K562 (cell line): Measurements from ENCODE around the gene UBN2. TPM values are rescaled to one million over a fixed set of nuclear protein-coding genes. Genes with fewer than 3 reads are reported as not detected.

Source experiments
- ADNP ChIP-seq: fragments of 200-800 bp; sonication (Bioruptor generic); IDR thresholded peaks from 2 replicates; pipeline ENCODE4 v1.6.1; 2016; ENCODE audit warnings: missing genetic modification characterization, missing compliant biosample characterization
- BMI1 ChIP-seq: fragments of 150-350 bp; IDR thresholded peaks from 2 replicates; pipeline ENCODE4 v1.6.1; 2014; ENCODE audit warnings: low read length
- ETV1 ChIP-seq: fragments of 450-650 bp; conservative IDR thresholded peaks from 2 replicates; pipeline ENCODE4 v1.6.1; 2016; ENCODE audit warnings: missing genetic modification characterization, control low read depth, low read depth, missing compliant biosample characterization
- GABPA ChIP-seq: fragments of 200-800 bp; sonication (Bioruptor generic); conservative IDR thresholded peaks from 2 replicates; pipeline ENCODE4 v1.6.1; 2016; ENCODE audit warnings: low read depth, missing genetic modification characterization, missing compliant biosample characterization
- MAZ ChIP-seq, 2 experiments: fragments of 450-650 bp in 1 of 2; sonication (generic) in 1 of 2; formaldehyde crosslinking; IDR thresholded peaks in 1 of 2; conservative IDR thresholded peaks in 1 of 2; 2 replicates each; pipeline versions ENCODE4 v1.4.0 to v1.5.0; 2020; ENCODE audit warnings: mild to moderate bottlenecking in 1 of 2, missing genetic modification reagents in 1 of 2
- MTF1 ChIP-seq: fragments of 250-450 bp; sonication (Bioruptor Pico); IDR thresholded peaks from 2 replicates; pipeline ENCODE4 v1.9.0; 2021; ENCODE audit warnings: moderate library complexity, mild to moderate bottlenecking, inconsistent platforms, borderline replicate concordance
- NELFE ChIP-seq: IDR thresholded peaks from 2 replicates; pipeline ENCODE4 v1.6.1; 2011; ENCODE audit warnings: mild to moderate bottlenecking; ENCODE audit not compliant: insufficient read depth, insufficient read length
- SAFB2 ChIP-seq: fragments of 200-400 bp; formaldehyde crosslinking; IDR thresholded peaks from 2 replicates; pipeline ENCODE4 v1.6.1; 2018; ENCODE audit warnings: borderline replicate concordance, low read length, low read depth, moderate library complexity; ENCODE audit not compliant: severe bottlenecking
- SIRT6 ChIP-seq: IDR thresholded peaks from one replicate; pipeline ENCODE4 v1.6.1; 2012; ENCODE audit warnings: low read depth, mild to moderate bottlenecking, control low read depth, inconsistent platforms, low read length, moderate library complexity
- TAL1 ChIP-seq: fragments of 450-650 bp; IDR thresholded peaks from 2 replicates; pipeline ENCODE4 v1.6.1; 2016; ENCODE audit warnings: mild to moderate bottlenecking
- TCF3 ChIP-seq: sonication (generic); formaldehyde crosslinking; IDR thresholded peaks from 2 replicates; pipeline ENCODE4 v1.4.0; 2020; ENCODE audit warnings: mild to moderate bottlenecking, missing genetic modification reagents
- ZBTB1 ChIP-seq: sonication (generic); formaldehyde crosslinking; IDR thresholded peaks from 2 replicates; pipeline ENCODE4 v1.8.1; 2023; ENCODE audit warnings: missing genetic modification reagents, low read depth, mild to moderate bottlenecking, borderline replicate concordance
- ZNF507 ChIP-seq: conservative IDR thresholded peaks from 2 replicates; pipeline ENCODE4 v1.6.1; 2017; ENCODE audit warnings: missing genetic modification characterization, missing compliant biosample characterization
- polyA plus RNA-seq, 8 experiments: library from polyadenylated mRNA; depleted of rRNA in 4 of 8; stranded (reverse) in 5 of 8; unstranded in 3 of 8; fragments of >200 nt; fragmentation: Nextera tagmentation in 2 of 8; fragmentation: Illumina TruSeq in 1 of 8; extraction: Ambion mirVana in 2 of 8; extraction: Trizol in 1 of 8; gene quantifications; 2 replicates each; pipeline versions ENCODE4 v1.2.1 to v1.2.3, GENCODE V29; 2011 to 2014; ENCODE audit warnings: inconsistent platforms in 1 of 8, missing spikeins in 1 of 8
- total RNA-seq, 7 experiments: library from RNA; depleted of rRNA in 6 of 7; stranded (reverse); fragments of >200 nt in 6 of 7; fragmentation: Illumina TruSeq in 2 of 7; extraction: Trizol in 2 of 7; gene quantifications; 2 replicates each; pipeline versions ENCODE4 v1.2.1 to v1.2.3, GENCODE V29; 2011 to 2021; ENCODE audit warnings: low replicate concordance in 1 of 7
- TF ChIP-seq, protein P1 (sequence below), 2 experiments: fragments of 450-650 bp; IDR thresholded peaks; 2 replicates each; pipeline ENCODE4 v1.6.1; 2016; ENCODE audit warnings: mild to moderate bottlenecking in 2 of 2, borderline replicate concordance in 1 of 2, low read depth in 1 of 2, moderate library complexity in 1 of 2

The UBN2 gene
- total and polyA plus RNA-seq, 9 of the 15 experiments (the other 6 are each of a cell fraction or from before 2014, with no cell fraction given): 1.2 to 19.5 (median 9.9) TPM

GRCh38 chr7:139183878-139184338 is 47.1 kb upstream of the UBN2 start (continued):
- TF ChIP-seq NELFE (no peak), GABPA (0 out of 2 replicates have a peak, but pooled peaks have one; percentile 24), SIRT6 (no peak), TCF3 (CRISPR knock-in tag) (peak; percentile 88), SAFB2 (no peak), ZBTB1 (CRISPR knock-in tag) (peak; percentile 53; the same call in 1 of the 2 replicates), ZNF507 (tag) (no peak), MAZ (CRISPR knock-in tag; conservative IDR thresholded peaks at IDR 0.05 in 1 of 2, IDR thresholded peaks at IDR 0.05 in 1 of 2) (peak in 1 of 2 experiments; percentile 58; a peak in 2 of 4 replicates), BMI1 (no peak), TAL1 (peak; percentile 67), MTF1 (no peak), ETV1 (tag) (no peak), ADNP (tag) (no peak)
- TF ChIP-seq, protein P1, sequence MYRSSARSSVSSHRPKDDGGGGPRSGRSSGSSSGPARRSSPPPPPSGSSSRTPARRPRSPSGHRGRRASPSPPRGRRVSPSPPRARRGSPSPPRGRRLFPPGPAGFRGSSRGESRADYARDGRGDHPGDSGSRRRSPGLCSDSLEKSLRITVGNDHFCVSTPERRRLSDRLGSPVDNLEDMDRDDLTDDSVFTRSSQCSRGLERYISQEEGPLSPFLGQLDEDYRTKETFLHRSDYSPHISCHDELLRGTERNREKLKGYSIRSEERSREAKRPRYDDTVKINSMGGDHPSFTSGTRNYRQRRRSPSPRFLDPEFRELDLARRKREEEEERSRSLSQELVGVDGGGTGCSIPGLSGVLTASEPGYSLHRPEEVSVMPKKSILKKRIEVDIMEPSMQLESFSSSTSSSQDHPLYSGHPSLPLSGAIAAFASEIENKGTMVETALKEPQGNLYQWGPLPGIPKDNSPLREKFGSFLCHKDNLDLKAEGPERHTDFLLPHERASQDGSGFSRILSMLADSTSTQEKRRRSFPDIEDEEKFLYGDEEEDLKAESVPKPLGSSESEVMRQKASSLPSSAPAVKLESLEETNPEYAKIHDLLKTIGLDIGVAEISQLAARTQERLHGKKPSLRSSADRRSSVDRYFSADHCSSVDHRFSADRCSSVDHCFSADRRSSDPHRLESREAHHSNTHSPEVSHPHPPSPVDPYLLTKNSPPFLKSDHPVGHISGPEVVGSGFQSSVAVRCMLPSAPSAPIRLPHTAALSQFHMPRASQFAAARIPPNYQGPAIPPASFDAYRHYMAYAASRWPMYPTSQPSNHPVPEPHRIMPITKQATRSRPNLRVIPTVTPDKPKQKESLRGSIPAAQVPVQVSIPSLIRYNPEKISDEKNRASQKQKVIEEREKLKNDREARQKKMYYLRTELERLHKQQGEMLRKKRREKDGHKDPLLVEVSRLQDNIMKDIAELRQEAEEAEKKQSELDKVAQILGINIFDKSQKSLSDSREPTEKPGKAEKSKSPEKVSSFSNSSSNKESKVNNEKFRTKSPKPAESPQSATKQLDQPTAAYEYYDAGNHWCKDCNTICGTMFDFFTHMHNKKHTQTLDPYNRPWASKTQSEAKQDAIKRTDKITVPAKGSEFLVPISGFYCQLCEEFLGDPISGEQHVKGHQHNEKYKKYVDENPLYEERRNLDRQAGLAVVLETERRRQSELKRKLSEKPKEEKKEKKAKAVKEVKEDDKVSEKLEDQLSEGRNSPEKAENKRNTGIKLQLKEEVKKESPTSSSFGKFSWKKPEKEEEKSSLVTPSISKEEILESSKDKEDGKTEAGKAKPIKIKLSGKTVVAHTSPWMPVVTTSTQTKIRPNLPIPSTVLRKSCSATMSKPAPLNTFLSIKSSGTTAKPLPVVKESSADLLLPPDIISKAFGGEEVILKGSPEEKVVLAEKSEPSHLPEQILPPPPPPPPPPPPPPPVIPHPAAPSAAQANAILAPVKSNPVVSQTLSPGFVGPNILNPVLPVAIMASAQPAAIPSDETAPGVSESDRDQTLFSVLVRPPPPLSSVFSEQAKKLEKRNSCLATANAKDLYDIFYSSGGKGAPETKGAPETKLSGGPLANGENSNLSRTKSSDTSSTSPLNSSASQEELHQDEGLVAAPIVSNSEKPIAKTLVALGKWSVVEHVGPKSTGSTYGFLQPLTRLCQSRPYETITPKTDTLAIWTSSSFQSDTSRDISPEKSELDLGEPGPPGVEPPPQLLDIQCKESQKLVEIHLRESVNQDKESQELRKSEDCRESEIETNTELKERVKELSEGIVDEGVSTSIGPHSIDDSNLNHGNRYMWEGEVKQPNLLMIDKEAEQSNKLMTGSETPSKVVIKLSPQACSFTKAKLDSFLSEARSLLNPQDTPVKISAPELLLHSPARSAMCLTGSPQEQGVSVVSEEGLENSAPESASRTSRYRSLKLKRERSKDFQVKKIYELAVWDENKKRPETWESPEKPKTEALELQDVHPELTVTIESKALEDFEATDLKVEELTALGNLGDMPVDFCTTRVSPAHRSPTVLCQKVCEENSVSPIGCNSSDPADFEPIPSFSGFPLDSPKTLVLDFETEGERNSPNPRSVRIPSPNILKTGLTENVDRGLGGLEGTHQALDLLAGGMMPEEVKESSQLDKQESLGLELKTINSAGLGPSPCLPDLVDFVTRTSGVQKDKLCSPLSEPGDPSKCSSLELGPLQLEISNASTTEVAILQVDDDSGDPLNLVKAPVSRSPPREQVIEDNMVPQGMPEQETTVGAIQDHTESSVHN (IDR thresholded peaks at IDR 0.05; ENCODE audit: borderline replicate concordance in 1 of 2, low read depth in 1 of 2): no peak
